ENCODE data around the gene REEP1.

The REEP1 gene

GRCh38 chr2:86240251-86240650 lies 97.2 kb downstream of the REEP1 start:
- TF ChIP-seq CTCF (IDR thresholded peaks at IDR 0.05; ENCODE audit: poor library complexity, severe bottlenecking), result no peak
- no peak for DNase-seq (ENCODE audit: low spot score)
- Histone ChIP-seq H3K4me1 (ENCODE audit: insufficient read depth, poor library complexity, severe bottlenecking) (no peaks in the 10 kb centered on the region), H3K9me3 (ENCODE audit: severe bottlenecking) (no peaks in the 10 kb centered on the region), H3K27ac (ENCODE audit: poor library complexity, severe bottlenecking) (no peak overlapping the region), H3K27me3 (ENCODE audit: insufficient read depth, poor library complexity, severe bottlenecking) (no peaks in the 10 kb centered on the region), H3K36me3 (ENCODE audit: low read depth) (no peaks in the 10 kb centered on the region), H3K4me3 (ENCODE audit: severe bottlenecking) (no peak overlapping the region)
- ATAC-seq (ENCODE audit: low read depth), result no peak

GRCh38 chr2:86239745-86240144 lies 97.7 kb downstream of the REEP1 start:
- DNase-seq (ENCODE audit: low spot score) (no peak), ATAC-seq (ENCODE audit: low read depth) (no peak)
- H3K27me3 ChIP-seq (ENCODE audit: insufficient read depth, poor library complexity, severe bottlenecking), result no peaks in the 10 kb centered on the region
- no peaks in the 10 kb centered on the region for H3K9me3 ChIP-seq (ENCODE audit: severe bottlenecking)
- H3K4me3 ChIP-seq (ENCODE audit: severe bottlenecking), result no peak overlapping the region
- H3K27ac ChIP-seq (ENCODE audit: poor library complexity, severe bottlenecking), result no peak overlapping the region
- no peak for TF ChIP-seq CTCF (IDR thresholded peaks at IDR 0.05; ENCODE audit: poor library complexity, severe bottlenecking)
- no peaks in the 10 kb centered on the region for H3K36me3 ChIP-seq (ENCODE audit: low read depth)
- H3K4me1 ChIP-seq (ENCODE audit: insufficient read depth, poor library complexity, severe bottlenecking), result no peaks in the 10 kb centered on the region

GRCh38 chr2:86239326-86239725 lies 98.1 kb downstream of the REEP1 start:
- Histone ChIP-seq H3K4me3 (ENCODE audit: severe bottlenecking) (no peak overlapping the region), H3K27me3 (ENCODE audit: insufficient read depth, poor library complexity, severe bottlenecking) (no peaks in the 10 kb centered on the region), H3K36me3 (ENCODE audit: low read depth) (no peaks in the 10 kb centered on the region), H3K9me3 (ENCODE audit: severe bottlenecking) (no peaks in the 10 kb centered on the region), H3K4me1 (ENCODE audit: insufficient read depth, poor library complexity, severe bottlenecking) (no peaks in the 10 kb centered on the region), H3K27ac (ENCODE audit: poor library complexity, severe bottlenecking) (no peak overlapping the region)
- TF ChIP-seq CTCF (IDR thresholded peaks at IDR 0.05; ENCODE audit: poor library complexity, severe bottlenecking), result no peak
- DNase-seq (ENCODE audit: low spot score) (no peak), ATAC-seq (ENCODE audit: low read depth) (no peak)

- H3K27me3 ChIP-seq (ENCODE audit: insufficient read depth, poor library complexity, severe bottlenecking), result no peaks in the 10 kb centered on the region
- no peaks in the 10 kb centered on the region for H3K4me1 ChIP-seq (ENCODE audit: insufficient read depth, poor library complexity, severe bottlenecking)
- DNase-seq (ENCODE audit: low spot score), result no peak
- no peak overlapping the region for H3K4me3 ChIP-seq (ENCODE audit: severe bottlenecking)
- H3K27ac ChIP-seq (ENCODE audit: poor library complexity, severe bottlenecking), result no peak overlapping the region
- TF ChIP-seq CTCF (IDR thresholded peaks at IDR 0.05; ENCODE audit: poor library complexity, severe bottlenecking), result no peak
- H3K36me3 ChIP-seq (ENCODE audit: low read depth), result no peaks in the 10 kb centered on the region
- H3K9me3 ChIP-seq (ENCODE audit: severe bottlenecking), result no peaks in the 10 kb centered on the region
- ATAC-seq (ENCODE audit: low read depth), result no peak
Measured at GRCh38 chr2:86238354-86238753, 99.1 kb downstream of the REEP1 start.

- no peak overlapping the region for H3K4me3 ChIP-seq (ENCODE audit: severe bottlenecking)
- no peaks in the 10 kb centered on the region for H3K36me3 ChIP-seq (ENCODE audit: low read depth)
- H3K9me3 ChIP-seq (ENCODE audit: severe bottlenecking), result no peaks in the 10 kb centered on the region
- no peaks in the 10 kb centered on the region for H3K27me3 ChIP-seq (ENCODE audit: insufficient read depth, poor library complexity, severe bottlenecking)
- ATAC-seq (ENCODE audit: low read depth) (no peak), DNase-seq (ENCODE audit: low spot score) (no peak)
- no peaks in the 10 kb centered on the region for H3K4me1 ChIP-seq (ENCODE audit: insufficient read depth, poor library complexity, severe bottlenecking)
- no peak for TF ChIP-seq CTCF (IDR thresholded peaks at IDR 0.05; ENCODE audit: poor library complexity, severe bottlenecking)
- no peak overlapping the region for H3K27ac ChIP-seq (ENCODE audit: poor library complexity, severe bottlenecking)
Measured at GRCh38 chr2:86237172-86237571, 100.3 kb downstream of the REEP1 start.

All from RWPE2 (cell line).